Kidney glomerular epithelial cell (primary cell): ENCODE results near the gene IARS1.
A peak's percentile ranks its signal among the peaks of the same experiment; 100 is the strongest.

Source experiments
- DNase-seq: peaks from one replicate; lab custom pipeline; 2025; lab: John Stamatoyannopoulos, UW

The IARS1 gene

GRCh38 chr9:92295240-92295790, 1.8 kb upstream of the IARS1 start:
- DNase-seq: no peak

DNA sequence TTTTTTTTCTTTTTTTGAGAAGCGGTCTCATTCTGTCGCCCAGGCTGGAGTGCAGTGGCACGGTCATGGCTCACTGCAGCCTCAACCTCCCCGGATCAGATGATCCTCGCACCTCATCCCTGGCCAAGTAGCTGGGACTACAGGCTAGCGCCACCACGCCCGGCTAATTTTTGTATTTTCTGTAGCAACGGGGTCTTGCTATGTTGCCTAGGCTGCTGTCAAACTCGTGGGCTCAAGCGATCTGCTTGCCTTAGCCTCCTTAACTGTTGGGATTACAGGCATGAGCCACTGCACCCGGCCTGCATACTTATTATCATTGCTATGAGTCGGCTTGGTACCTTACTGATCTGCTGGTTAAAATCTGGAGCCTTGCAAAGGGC, 790 bp upstream of the IARS1 start:
- peak; percentile 19 for DNase-seq

- DNase-seq: no peak
Measured at GRCh38 chr9:92293075-92293354, 482 bp downstream of the IARS1 start.

- no peak for DNase-seq
Measured at GRCh38 chr9:92292338-92293074, 991 bp downstream of the IARS1 start.

DNA sequence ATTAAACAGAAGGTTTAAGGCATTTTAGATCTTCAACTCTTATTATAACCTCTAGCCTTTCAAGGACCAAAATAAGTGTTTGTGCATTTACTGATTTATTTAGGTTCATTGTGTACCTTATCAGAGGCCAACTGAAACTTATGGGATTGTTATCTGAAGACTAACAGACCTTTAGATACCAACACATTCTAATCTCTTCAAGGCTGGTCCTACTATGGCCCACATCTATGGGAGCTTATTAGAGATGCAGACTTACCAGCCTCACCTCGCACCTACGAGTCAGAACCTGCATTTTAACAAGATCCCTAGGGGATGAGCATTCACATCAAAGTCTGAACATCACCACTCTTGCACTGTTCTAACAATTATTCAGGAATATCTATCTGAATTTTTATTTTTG, 1.9 kb downstream of the IARS1 start:
- DNase-seq: no peak

DNA sequence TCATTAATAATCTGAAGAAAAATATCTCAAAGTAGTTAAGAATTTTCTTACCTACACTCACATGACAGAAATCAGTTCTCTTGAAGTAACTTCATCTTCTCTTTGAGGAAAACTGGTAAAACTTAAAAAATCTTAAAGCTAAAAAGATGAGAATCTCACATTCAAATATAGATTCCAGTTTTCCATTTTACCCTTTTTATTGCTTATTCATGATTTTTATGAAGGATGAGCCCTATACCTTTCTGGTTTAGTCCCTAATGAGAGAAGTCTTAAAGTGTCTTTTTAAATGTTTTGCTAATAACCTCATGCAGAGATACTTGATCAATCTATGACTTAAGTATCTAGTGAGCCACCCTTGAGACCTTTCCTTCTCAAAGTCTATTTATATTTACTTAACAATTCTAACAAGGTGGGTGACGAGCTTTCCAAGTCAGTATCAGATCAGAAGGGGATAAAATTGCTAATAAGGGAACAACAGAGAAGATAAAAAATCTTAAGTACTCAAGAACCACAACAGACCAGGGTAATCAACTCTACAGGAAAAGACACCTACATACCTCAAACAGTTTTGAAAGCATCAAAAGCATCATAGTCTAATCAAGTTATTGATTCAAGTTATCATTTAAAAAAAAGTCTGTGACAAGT, 2.6 kb downstream of the IARS1 start:
- DNase-seq: no peak

DNA sequence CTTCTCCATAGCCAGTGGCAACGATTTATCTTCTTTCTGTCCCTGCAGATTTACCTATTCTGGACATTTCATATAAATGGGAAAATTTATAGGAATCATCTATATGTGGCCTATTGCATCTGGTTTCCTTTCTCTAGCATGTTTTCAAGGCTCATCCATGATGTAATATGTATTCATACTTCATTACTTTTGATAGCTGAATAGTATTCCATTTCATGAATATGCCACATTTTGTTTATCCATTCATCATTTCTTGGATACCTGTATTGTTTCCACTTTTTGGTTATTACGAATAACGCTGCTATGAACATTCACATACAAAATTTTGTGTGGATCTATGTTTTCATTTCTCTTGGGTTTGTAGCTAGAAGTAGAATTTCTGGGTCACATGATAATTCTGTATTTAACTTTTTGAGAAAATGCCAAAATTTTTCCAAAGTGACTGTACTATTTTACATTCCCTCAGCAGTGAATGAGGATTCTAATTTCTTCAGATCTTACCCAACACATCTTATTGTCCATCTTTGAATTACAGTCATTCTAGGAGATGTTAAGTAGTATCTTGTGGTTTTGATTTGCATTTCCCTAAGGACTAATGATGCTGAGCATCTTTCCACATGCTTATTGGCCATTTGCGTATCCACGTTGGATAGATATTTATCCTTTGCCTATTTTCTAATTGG, 3.6 kb downstream of the IARS1 start:
- no peak for DNase-seq

GRCh38 chr9:92279302-92279701, 14.2 kb downstream of the IARS1 start:
- DNase-seq: no peak

DNA sequence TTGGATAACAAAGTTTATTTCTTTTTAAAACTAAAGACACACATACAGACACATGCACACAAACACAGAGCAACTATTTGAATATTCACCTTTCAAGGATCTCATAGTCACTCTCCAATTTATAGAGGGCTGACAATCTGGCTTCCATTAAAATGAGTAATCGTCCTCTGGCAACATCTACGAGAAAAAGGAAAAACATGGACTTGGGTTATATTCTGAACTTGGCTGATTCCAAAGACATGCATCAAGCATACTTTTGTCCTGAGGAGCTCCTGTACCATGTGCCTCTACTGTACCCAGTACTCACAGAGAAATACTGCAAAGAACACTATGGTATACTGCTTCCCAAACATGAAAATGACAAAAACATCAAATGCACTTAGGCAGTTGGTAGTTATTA, 15.4 kb downstream of the IARS1 start:
- DNase-seq: no peak

- peak; percentile 45 for DNase-seq
Measured at GRCh38 chr9:92276331-92277032, 17.0 kb downstream of the IARS1 start.

- DNase-seq: no peak
Measured at GRCh38 chr9:92275541-92275940, 18.0 kb downstream of the IARS1 start.

- peak; percentile 3 for DNase-seq
Measured at GRCh38 chr9:92270511-92270910, 23.0 kb downstream of the IARS1 start.

- DNase-seq: no peak
Measured at GRCh38 chr9:92266486-92266885, 27.0 kb downstream of the IARS1 start.

DNA sequence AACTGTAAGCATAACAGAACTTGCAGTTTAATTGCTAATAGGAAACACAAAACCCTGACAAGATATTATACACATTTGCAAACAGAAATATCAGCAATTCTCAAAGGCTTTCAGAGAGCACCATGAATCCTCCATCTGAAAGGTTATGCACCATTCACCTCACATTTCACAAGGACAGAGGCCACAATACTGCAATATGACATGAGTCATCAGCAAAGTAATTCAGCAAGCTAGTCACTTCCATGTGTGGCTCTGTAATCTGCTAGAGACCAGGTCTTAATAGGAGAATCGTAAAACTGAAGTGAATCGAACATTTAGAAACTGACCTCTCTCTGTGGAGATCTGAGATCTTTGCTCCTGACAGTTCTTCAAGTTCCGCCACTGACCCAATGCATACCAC, 28.3 kb downstream of the IARS1 start:
- DNase-seq: peak; percentile 39

DNA sequence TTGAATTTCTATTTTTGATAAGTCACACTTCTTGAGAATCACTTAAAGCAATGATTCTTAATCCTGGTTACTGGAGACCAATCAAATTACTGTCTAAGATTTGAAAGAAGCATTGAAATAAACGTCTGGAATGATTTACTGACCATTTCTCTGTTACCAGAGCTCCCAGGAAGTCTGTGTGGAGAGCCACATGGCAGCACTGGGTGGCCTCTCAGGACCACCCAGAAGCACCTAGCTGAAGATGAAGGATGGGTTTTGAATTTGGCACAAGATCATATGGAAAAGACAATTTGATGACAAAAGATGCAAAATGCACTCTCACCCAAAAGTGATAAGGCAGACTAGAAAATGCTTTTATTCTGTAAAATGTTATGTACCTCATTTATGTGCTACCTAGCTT, 30.4 kb downstream of the IARS1 start:
- DNase-seq: no peak

DNA sequence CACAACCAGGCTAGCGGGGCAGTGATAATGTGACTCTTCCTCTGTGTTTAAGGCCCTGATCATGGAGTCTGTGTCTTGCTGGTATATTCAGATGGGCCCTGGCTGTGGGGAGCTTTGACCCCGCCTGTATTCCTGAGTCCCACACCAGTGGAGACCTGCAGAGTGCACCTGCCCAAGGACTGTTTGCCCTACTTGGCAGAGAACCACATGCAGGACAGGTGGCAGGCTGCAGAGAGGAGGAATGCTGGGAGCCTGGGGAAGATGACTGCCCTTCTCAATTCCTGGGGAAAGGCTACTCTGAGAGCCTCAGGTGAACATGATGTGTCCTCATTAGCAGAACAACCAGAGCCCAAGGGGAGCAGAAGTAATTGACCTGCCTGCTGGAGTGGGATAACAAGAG, 36.2 kb downstream of the IARS1 start:
- no peak for DNase-seq

GRCh38 chr9:92254381-92255337, 38.8 kb downstream of the IARS1 start:
- no peak for DNase-seq

DNA sequence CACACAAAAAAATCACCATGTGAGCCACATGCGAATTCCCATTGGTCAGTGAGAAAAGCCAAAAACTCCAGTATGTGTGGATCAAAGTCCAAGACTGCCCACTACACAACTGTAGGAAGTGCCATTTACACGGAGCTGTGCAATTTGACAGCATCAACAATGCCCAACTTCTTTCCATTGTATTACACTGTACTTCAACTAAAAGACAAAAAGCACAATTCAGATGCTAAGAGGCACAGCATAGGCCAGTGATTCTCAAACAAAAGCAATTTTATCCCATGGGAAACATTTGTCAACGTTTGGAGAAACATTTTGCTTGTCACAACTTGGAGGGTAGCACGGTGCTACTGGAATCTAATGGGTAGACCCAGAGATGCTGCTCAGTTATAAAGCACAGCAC, 39.8 kb downstream of the IARS1 start:
- DNase-seq: no peak

- peak; percentile 93 for DNase-seq
Measured at GRCh38 chr9:92247981-92248380, 45.5 kb downstream of the IARS1 start.

DNA sequence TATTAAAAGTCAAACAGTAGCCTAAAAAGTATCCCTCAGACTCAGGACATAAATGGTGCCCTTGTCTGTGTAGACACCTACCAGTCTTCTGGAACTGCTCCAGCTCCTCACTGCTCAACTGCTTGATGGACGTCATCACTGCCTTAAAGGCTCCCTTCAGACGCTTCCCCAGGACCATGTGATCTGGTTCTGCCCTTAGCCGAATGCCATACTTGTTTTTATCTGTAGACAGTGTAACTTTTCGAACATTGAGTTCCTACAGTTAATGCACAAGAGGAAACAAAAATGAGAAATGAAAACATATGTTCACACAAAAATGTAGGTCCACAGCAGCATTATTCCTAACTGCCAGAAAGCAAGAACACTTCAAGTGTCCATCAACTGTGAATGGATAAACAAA, 46.2 kb downstream of the IARS1 start:
- no peak for DNase-seq

GRCh38 chr9:92245005-92245797, 48.3 kb downstream of the IARS1 start:
- DNase-seq: peak; percentile 71
